GM21528 (cell line): Measurements from ENCODE around the gene CTIF.

Experiments
- ATAC-seq: cut with Tn5 transposase; IDR thresholded peaks from one replicate; pipeline ENCODE4 v1.9.1; 2021; ENCODE audit warnings: mild to moderate bottlenecking, moderate library complexity; ENCODE audit not compliant: unreplicated experiment, low FRiP score

CTIF gene

GRCh38 chr18:48852292-48852691 lies 313.5 kb downstream of the CTIF start:
- ATAC-seq, result no peak

- ATAC-seq, result no peak
Observed at GRCh38 chr18:48852794-48853193, 314.0 kb downstream of the CTIF start.

GRCh38 chr18:48853588-48853987 lies 314.8 kb downstream of the CTIF start:
- ATAC-seq, result no peak

- no peak for ATAC-seq
Observed at GRCh38 chr18:48854780-48855179, 315.9 kb downstream of the CTIF start.

GRCh38 chr18:48855422-48856377 lies 316.9 kb downstream of the CTIF start:
- no peak for ATAC-seq

- ATAC-seq, result no peak
Observed at GRCh38 chr18:48857023-48857694, 318.3 kb downstream of the CTIF start.

GRCh38 chr18:48858676-48859075 lies 319.8 kb downstream of the CTIF start:
- no peak for ATAC-seq

GRCh38 chr18:48859311-48860268 lies 320.8 kb downstream of the CTIF start:
- no peak for ATAC-seq

GRCh38 chr18:48860269-48861180 lies 321.7 kb downstream of the CTIF start:
- ATAC-seq, result no peak

- no peak for ATAC-seq
Observed at GRCh38 chr18:48861181-48861708, 322.4 kb downstream of the CTIF start.

GRCh38 chr18:48862132-48862531 lies 323.3 kb downstream of the CTIF start:
- ATAC-seq, result no peak

GRCh38 chr18:48862678-48863270 lies 323.9 kb downstream of the CTIF start:
- no peak for ATAC-seq

GRCh38 chr18:48863432-48864065 lies 324.7 kb downstream of the CTIF start:
- ATAC-seq, result no peak

- no peak for ATAC-seq
Observed at GRCh38 chr18:48864876-48865275, 326.0 kb downstream of the CTIF start.

GRCh38 chr18:48866028-48866733 lies 327.4 kb downstream of the CTIF start:
- no peak for ATAC-seq

GRCh38 chr18:48866856-48867255 lies 328.0 kb downstream of the CTIF start:
- ATAC-seq, result no peak

- no peak for ATAC-seq
Observed at GRCh38 chr18:48867978-48868377, 329.1 kb downstream of the CTIF start.
